HFFc6 (cell line): ENCODE data around the gene MS4A6E. TPM values are rescaled to one million over a fixed set of nuclear protein-coding genes. Genes with fewer than 3 reads are reported as not detected.

ENCODE experiments used
- DNase-seq: peaks from one replicate; pipeline ENCODE4 v3.0.0-alpha.2; 2018
- H3K27ac Mint-ChIP-seq: 2 replicates; pipeline ENCODE4 v1.8.0; 2020; ENCODE audit warnings: mild to moderate bottlenecking, mixed read lengths
- H3K27me3 Mint-ChIP-seq: 2 replicates; pipeline ENCODE4 v1.8.0; 2021; ENCODE audit warnings: mild to moderate bottlenecking, moderate library complexity, mixed read lengths; ENCODE audit not compliant: insufficient read depth
- H3K36me3 Mint-ChIP-seq: 2 replicates; pipeline ENCODE4 v1.8.0; 2021; ENCODE audit warnings: low read depth, mixed read lengths
- H3K4me1 Mint-ChIP-seq: 2 replicates; pipeline ENCODE4 v1.8.0; 2020; ENCODE audit warnings: low read depth, mixed read lengths
- H3K4me3 Mint-ChIP-seq: 2 replicates; pipeline ENCODE4 v1.8.0; 2020; ENCODE audit warnings: mild to moderate bottlenecking, moderate library complexity, mixed read lengths
- H3K9me3 Mint-ChIP-seq: 2 replicates; pipeline ENCODE4 v1.8.0; 2020; ENCODE audit warnings: mild to moderate bottlenecking, mixed read lengths
- total RNA-seq, 6 experiments: library from RNA; stranded (reverse); fragmentation: NEBNext Ultra II Directional; extraction: Animal tissue kit (Norgen Biotek cat#: 25700); gene quantifications; 2 replicates in 1 of 6; 3 replicates in 5 of 6; pipeline ENCODE4 v1.2.3, GENCODE V29; 2021
- TF ChIP-seq, protein P1 (sequence below): fragments of 200-600 bp; sonication (generic); IDR thresholded peaks from 2 replicates; pipeline ENCODE4 v1.5.0; 2021; ENCODE audit warnings: antibody characterized with exemption, mild to moderate bottlenecking

MS4A6E gene
- total RNA-seq, 6 experiments from 2014 or later, result not detected

DNA sequence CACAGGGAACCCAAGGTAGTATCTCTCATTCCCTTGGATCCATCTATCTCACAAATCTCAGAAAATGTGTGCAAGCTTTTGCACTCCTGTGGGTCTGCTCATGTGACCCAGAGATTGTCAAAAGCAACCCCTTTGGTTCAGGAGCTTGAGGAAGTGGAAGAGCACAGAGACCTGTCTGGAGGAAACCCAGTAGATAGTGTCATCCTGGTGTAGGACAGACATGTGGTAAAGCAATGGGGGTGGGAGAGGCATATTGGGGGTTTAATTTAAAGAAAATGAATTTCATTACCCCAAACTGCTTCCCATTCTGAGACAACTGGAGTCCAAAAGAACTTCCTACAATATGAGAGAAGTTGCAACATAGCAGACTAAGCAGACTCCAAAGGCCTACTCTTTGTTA, 63.4 kb downstream of the MS4A6E start:
- Mint-ChIP-seq H3K9me3 (peaks cover 29% of the 10 kb centered on the region), H3K36me3 (no peaks in the 10 kb centered on the region), H3K4me3 (no peak overlapping the region), H3K4me1 (no peaks in the 10 kb centered on the region), H3K27ac (no peak overlapping the region), H3K27me3 (no peaks in the 10 kb centered on the region)
- TF ChIP-seq, protein P1, sequence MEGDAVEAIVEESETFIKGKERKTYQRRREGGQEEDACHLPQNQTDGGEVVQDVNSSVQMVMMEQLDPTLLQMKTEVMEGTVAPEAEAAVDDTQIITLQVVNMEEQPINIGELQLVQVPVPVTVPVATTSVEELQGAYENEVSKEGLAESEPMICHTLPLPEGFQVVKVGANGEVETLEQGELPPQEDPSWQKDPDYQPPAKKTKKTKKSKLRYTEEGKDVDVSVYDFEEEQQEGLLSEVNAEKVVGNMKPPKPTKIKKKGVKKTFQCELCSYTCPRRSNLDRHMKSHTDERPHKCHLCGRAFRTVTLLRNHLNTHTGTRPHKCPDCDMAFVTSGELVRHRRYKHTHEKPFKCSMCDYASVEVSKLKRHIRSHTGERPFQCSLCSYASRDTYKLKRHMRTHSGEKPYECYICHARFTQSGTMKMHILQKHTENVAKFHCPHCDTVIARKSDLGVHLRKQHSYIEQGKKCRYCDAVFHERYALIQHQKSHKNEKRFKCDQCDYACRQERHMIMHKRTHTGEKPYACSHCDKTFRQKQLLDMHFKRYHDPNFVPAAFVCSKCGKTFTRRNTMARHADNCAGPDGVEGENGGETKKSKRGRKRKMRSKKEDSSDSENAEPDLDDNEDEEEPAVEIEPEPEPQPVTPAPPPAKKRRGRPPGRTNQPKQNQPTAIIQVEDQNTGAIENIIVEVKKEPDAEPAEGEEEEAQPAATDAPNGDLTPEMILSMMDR, result no peak
- DNase-seq, result no peak

Other genes with a start within 250 kb of the MS4A6E start
- gene MS4A2, start 238.6 kb upstream of the MS4A6E start, total RNA-seq, result not detected
- gene MS4A6A, start 144.2 kb upstream of the MS4A6E start, total RNA-seq, result not detected
- gene MS4A4E, start 84.1 kb upstream of the MS4A6E start, total RNA-seq, result not detected
- gene MS4A4A, start 46.6 kb upstream of the MS4A6E start, total RNA-seq, result not detected
- not detected for gene MS4A7, start 51.3 kb downstream of the MS4A6E start, total RNA-seq
- not detected for gene MS4A14, start 69.2 kb downstream of the MS4A6E start, total RNA-seq
- gene MS4A5, start 102.3 kb downstream of the MS4A6E start, total RNA-seq, result not detected
- not detected for gene MS4A1, start 128.6 kb downstream of the MS4A6E start, total RNA-seq
- gene MS4A12, start 165.5 kb downstream of the MS4A6E start, total RNA-seq, result under 1 TPM in 1 of 6 experiments, not detected in 5; 0.18 TPM
- not detected for gene MS4A13, start 188.1 kb downstream of the MS4A6E start, total RNA-seq